ENCODE results near the gene IL1R2. TPM values are rescaled to one million over a fixed set of nuclear protein-coding genes. Genes with fewer than 3 reads are reported as not detected.

Gene IL1R2
- polyA plus RNA-seq, 1 experiment = not detected

- Histone ChIP-seq H3K36me3 (ENCODE audit: control insufficient read depth, insufficient read depth, low read length) (no peaks in the 10 kb centered on the region), H3K4me3 (ENCODE audit: low read depth, low read length) (no peak overlapping the region), H3K27me3 (ENCODE audit: control insufficient read depth, insufficient read depth, low read length) (no peaks in the 10 kb centered on the region)
- no peak for DNase-seq (ENCODE audit: low read depth)
- no peak for TF ChIP-seq CTCF (IDR thresholded peaks at IDR 0.05; ENCODE audit: insufficient read depth, low read depth, low read length)
- CTCF ChIA-PET = interaction anchor here (0.6 to 1.0 kb wide), 4 partner anchors 10 to 200 kb away, joined by 3 read pairs; no protein-coding TSS in a partner anchor
- POLR2A ChIA-PET = no interaction called here
These were observed 48.5 kb downstream of the IL1R2 start for GRCh38 chr2:102040229-102040628.

- H3K27me3 ChIP-seq (ENCODE audit: control insufficient read depth, insufficient read depth, low read length) = no peaks in the 10 kb centered on the region
- H3K4me3 ChIP-seq (ENCODE audit: low read depth, low read length) = no peak overlapping the region
- H3K36me3 ChIP-seq (ENCODE audit: control insufficient read depth, insufficient read depth, low read length) = no peaks in the 10 kb centered on the region
- POLR2A ChIA-PET = no interaction called here
- no peak for DNase-seq (ENCODE audit: low read depth)
- no peak for TF ChIP-seq CTCF (IDR thresholded peaks at IDR 0.05; ENCODE audit: insufficient read depth, low read depth, low read length)
- CTCF ChIA-PET = interaction anchor here (1.4 kb wide), 1 partner anchor 20 kb away, joined by 3 read pairs; no protein-coding TSS in a partner anchor
These were observed 49.6 kb downstream of the IL1R2 start for GRCh38 chr2:102041351-102041750.

GRCh38 chr2:102042196-102043081 is 50.7 kb downstream of the IL1R2 start:
- no peak for TF ChIP-seq CTCF (IDR thresholded peaks at IDR 0.05; ENCODE audit: insufficient read depth, low read depth, low read length)
- ChIA-PET POLR2A (no interaction called here), CTCF (interaction anchor here (1.4 kb wide), 1 partner anchor 19 kb away, joined by 3 read pairs; no protein-coding TSS in a partner anchor)
- no peak for DNase-seq (ENCODE audit: low read depth)
- H3K4me3 ChIP-seq (ENCODE audit: low read depth, low read length) = no peak overlapping the region
- no peaks in the 10 kb centered on the region for H3K27me3 ChIP-seq (ENCODE audit: control insufficient read depth, insufficient read depth, low read length)
- H3K36me3 ChIP-seq (ENCODE audit: control insufficient read depth, insufficient read depth, low read length) = no peaks in the 10 kb centered on the region

GRCh38 chr2:102043560-102043959 is 51.8 kb downstream of the IL1R2 start:
- Histone ChIP-seq H3K36me3 (ENCODE audit: control insufficient read depth, insufficient read depth, low read length) (no peaks in the 10 kb centered on the region), H3K4me3 (ENCODE audit: low read depth, low read length) (no peak overlapping the region), H3K27me3 (ENCODE audit: control insufficient read depth, insufficient read depth, low read length) (no peaks in the 10 kb centered on the region)
- no peak for TF ChIP-seq CTCF (IDR thresholded peaks at IDR 0.05; ENCODE audit: insufficient read depth, low read depth, low read length)
- DNase-seq (ENCODE audit: low read depth) = no peak
- CTCF ChIA-PET = interaction anchor here (1.1 to 1.8 kb wide), 3 partner anchors 18 to 197 kb away, joined by 3 to 4 read pairs (median 3); no protein-coding TSS in a partner anchor
- POLR2A ChIA-PET = no interaction called here

GRCh38 chr2:102044235-102044896 is 52.6 kb downstream of the IL1R2 start:
- Histone ChIP-seq H3K36me3 (ENCODE audit: control insufficient read depth, insufficient read depth, low read length) (no peaks in the 10 kb centered on the region), H3K4me3 (ENCODE audit: low read depth, low read length) (no peak overlapping the region), H3K27me3 (ENCODE audit: control insufficient read depth, insufficient read depth, low read length) (no peaks in the 10 kb centered on the region)
- POLR2A ChIA-PET = no interaction called here
- TF ChIP-seq CTCF (IDR thresholded peaks at IDR 0.05; ENCODE audit: insufficient read depth, low read depth, low read length) = no peak
- no peak for DNase-seq (ENCODE audit: low read depth)
- CTCF ChIA-PET = interaction anchor here (1.1 to 1.8 kb wide), 3 partner anchors 17 to 196 kb away, joined by 3 to 4 read pairs (median 3); no protein-coding TSS in a partner anchor
